Ovary (tissue), 3 donors: ENCODE results near the gene DCAF16.

Experiments used
- EP300 ChIP-seq: sonication (generic); formaldehyde crosslinking; IDR thresholded peaks from one replicate; pipeline ENCODE4 v1.6.1; 2017; ENCODE audit warnings: antibody characterized with exemption
- POLR2A ChIP-seq: fragments of 450-650 bp; IDR thresholded peaks from one replicate; pipeline ENCODE4 v1.6.1; 2017; ENCODE audit warnings: antibody characterized with exemption, mild to moderate bottlenecking, moderate library complexity
- TF ChIP-seq, protein P1 (sequence below), 3 donors: fragments of 450-650 bp in 2 of 3; fragments of 200-600 bp in 1 of 3; IDR thresholded peaks; one replicate each; pipeline versions ENCODE4 v1.5.1 to v1.8.0; 2016 to 2022; ENCODE audit warnings: antibody characterized with exemption in 3 of 3, mild to moderate bottlenecking in 1 of 3
- donor health status: DM: no; HTN: no; CAD: no.

DNA sequence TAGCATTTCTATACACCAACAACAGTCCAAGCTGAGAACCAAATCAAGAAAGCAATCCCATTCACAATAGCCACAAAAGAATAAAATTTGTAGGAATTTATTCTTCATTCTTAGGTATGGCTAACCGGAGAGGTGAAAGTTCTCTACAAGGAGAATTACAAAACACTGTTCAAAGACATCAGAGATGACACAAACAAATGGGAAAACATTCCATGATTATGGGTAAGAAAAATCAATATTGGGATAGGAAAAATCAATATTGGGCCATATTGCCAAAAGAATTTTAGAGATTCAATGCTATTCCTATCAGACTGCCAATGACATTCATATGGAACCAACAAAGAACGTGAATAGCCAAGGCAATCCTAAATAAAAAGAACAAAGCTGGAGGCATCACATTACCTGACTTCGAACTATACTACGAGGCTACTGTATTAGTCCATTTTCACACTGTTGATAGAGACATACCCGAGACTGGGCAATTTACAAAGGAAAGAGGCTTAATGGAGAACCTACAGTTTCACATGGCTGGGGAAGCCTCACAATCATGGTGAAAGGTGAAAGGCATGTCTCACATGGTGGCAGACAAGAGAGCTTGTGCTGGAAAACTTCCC, 49.3 kb upstream of the DCAF16 start:
- TF ChIP-seq POLR2A (no peak), EP300 (no peak)
- TF ChIP-seq, protein P1, sequence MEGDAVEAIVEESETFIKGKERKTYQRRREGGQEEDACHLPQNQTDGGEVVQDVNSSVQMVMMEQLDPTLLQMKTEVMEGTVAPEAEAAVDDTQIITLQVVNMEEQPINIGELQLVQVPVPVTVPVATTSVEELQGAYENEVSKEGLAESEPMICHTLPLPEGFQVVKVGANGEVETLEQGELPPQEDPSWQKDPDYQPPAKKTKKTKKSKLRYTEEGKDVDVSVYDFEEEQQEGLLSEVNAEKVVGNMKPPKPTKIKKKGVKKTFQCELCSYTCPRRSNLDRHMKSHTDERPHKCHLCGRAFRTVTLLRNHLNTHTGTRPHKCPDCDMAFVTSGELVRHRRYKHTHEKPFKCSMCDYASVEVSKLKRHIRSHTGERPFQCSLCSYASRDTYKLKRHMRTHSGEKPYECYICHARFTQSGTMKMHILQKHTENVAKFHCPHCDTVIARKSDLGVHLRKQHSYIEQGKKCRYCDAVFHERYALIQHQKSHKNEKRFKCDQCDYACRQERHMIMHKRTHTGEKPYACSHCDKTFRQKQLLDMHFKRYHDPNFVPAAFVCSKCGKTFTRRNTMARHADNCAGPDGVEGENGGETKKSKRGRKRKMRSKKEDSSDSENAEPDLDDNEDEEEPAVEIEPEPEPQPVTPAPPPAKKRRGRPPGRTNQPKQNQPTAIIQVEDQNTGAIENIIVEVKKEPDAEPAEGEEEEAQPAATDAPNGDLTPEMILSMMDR (IDR thresholded peaks at IDR 0.05): no peak
